CD4-positive, alpha-beta T cell treated with Interleukin-2 at 100 ng/mL for 4 hours (primary cell): ENCODE measurements around the gene PDE9A.

Experiments
- DNase-seq: peaks from one replicate; pipeline ENCODE4 v3.0.0-alpha.2; 2020; ENCODE audit warnings: low spot score

The PDE9A gene

GRCh38 chr21:42653231-42654061, at the start of gene PDE9A:
Gene PDE9A, plus strand, starts transcription at chr21:42653621. Its CDS starts 194 bp downstream, at chr21:42653815.
- peak; percentile 17 for DNase-seq

GRCh38 chr21:42607102-42607501, 46.3 kb upstream of the PDE9A start:
- no peak for DNase-seq

DNA sequence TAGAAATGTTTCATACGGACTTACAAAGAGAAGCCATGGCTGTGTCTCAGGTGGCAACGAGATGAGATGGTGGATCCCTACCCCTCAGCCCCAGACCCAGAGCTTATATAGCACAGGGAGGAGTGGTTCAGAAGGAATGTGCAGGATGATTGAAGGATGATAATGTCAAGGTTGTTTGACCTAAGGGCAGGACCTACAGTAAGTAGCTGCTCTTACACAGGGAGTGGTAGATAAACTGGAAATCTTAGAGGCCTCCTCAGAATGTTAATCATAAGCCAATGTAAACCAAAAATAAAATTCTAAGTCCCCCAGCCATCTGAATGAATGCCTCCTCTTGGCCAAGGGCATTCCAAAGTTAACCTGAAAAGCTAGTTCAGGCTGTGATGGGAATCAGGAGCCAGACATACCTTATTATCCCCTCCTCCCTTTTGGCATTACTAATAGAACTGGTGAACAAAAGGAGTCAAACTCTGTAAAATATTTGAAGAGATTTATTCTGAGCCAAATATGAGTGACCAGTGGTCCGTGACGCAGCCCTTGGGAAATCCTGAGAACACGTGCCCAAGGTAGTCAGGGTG, 45.8 kb upstream of the PDE9A start:
- no peak for DNase-seq

DNA sequence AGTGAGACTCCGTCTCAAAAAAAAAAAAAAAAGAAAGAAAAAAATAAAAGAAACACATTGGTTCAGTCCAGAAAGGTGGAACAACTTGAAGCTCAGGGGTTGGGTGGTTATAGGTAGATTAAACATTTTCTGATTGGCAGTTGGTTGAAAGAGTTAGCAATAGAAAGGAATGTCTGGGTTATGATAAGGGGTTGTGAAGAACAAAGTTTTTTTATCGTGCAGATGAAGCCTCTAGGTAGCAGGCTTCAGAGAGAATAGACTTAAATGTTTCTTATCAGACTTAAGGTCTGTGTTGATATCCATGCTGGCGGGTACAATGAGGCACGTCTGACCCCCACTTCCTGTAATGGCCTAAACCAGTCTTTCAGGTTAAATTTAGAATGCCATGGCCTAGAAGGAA, 45.0 kb upstream of the PDE9A start:
- no peak for DNase-seq

GRCh38 chr21:42609811-42610210, 43.6 kb upstream of the PDE9A start:
- peak; percentile 54 for DNase-seq

DNA sequence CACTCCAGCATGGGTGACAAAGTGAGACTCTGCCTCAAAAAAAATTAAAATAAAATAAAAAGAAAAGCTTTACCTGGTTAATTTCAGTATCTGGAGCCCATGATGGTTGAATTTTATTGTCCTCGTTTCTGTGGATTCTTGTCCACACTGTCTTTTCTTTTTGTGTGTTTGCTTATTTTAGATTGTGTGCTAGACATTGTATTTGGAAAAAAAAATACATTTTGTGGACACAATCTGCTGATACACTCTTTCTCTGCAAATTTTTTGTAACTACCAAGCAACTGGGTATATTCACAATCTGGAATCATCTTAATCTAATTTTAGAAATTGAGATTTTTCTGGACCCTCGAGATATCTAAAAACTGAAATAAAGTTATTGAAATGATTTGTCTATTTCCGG, 41.6 kb upstream of the PDE9A start:
- DNase-seq: no peak

DNA sequence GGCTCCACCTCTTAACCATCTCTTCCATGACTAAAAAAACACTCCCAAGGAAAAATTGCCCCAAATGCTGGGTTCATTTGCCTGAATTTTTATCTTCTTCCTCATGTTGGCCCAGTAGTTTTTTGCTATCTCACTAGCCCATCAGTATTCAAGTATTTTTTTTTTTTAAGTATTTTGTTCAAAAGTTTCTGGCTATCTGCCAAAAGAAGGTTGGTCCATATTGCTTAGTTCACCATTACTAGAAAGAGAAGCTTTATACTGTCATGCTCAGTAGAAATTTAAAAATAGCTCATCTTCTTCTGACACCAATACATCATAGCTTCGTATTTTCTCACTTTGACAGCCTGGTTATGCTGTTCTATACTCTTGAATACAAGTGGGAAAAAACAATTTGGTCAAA, 41.0 kb upstream of the PDE9A start:
- no peak for DNase-seq

- no peak for DNase-seq
Observed at GRCh38 chr21:42613756-42614155, 39.7 kb upstream of the PDE9A start.

DNA sequence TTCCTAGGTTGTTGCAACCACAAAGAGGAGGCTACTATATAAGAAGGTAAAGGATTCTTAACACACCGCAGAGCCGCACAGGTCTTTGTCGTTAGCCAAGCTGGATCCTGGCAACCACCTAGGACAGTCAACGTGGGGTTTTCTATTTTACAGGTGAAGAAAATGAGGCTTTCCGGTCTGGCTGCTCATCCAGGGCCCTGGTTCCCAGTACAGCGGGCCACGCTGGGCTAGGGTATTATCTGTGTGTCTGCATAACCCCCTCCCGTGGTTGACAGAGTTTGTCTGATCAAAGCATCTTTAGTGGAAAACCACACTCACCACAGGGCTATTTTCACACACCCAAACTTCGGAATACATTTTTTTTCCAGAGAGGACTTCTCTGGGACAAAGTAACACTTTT, 39.0 kb upstream of the PDE9A start:
- peak; percentile 58 for DNase-seq

GRCh38 chr21:42614811-42615351, 38.5 kb upstream of the PDE9A start:
- peak; percentile 66 for DNase-seq

DNA sequence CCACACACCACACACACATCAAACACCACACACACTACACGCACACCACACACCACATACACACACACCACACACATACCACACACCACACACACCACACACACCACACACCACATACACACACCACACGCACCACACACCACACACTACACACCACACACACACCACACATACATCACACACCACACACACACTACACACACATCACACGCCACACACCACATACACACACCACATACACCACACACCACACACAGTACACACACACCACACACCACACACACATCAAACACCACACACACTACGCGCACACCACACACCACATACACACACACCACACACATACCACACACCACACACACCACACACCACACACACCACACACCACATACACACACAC, 38.0 kb upstream of the PDE9A start:
- peak; percentile 13 for DNase-seq

DNA sequence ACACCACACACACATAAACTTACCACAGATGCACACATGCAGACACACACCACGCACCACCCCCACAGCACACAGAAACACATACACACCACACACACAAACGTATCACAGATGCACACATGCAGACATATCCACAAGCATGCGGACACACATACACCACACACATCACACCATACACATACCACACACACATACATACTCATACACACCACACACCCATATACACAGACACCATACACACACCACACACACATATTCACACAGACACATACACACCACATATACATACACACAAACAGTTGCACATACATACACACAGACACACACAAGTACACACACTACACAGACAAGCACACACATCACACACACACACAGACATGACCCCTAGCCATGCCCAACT, 37.5 kb upstream of the PDE9A start:
- no peak for DNase-seq

DNA sequence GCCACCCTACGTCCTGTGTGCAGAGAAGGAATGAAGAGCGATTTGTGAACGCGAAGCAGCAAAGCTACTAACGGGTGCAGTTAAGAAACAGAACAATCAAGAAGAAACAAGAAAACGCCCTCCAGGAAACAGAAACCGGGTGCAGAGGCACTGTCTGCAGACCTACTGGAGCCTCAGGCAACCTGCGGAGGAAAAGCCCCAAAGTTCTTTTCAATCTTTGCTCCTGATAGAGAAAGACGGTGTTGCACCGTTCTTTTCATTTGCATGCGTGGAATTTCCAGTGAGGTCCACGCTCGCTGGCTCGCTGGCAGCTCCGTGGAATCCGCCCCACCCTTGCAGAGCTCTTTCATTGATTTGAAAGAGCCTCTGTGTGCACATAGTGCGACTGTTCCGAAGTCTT, 37.0 kb upstream of the PDE9A start:
- peak; percentile 39 for DNase-seq

GRCh38 chr21:42616941-42617340, 36.5 kb upstream of the PDE9A start:
- no peak for DNase-seq

DNA sequence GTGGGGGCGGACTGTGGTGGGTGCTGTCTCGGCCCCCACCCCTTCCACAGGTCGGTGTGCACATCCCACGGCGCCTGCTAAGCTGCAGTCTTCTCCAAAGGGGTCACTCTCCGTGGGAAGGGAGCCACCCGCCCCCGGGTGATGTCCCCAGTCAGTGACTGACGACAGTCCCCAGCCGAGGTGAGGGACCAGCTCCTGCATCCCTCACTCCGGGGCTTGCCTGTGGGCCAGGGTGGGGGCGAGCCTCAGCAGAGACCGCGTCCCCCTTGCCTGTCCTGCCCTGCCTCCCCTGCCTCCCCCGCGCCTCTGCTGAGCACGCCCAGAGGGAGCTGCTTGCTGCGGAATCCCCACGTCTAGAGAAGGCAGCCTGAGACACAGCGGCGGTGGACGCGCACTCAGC, 35.9 kb upstream of the PDE9A start:
- DNase-seq: no peak

- DNase-seq: no peak
Observed at GRCh38 chr21:42618707-42619102, 34.7 kb upstream of the PDE9A start.

- no peak for DNase-seq
Observed at GRCh38 chr21:42619166-42619565, 34.3 kb upstream of the PDE9A start.

GRCh38 chr21:42619841-42620240, 33.6 kb upstream of the PDE9A start:
- DNase-seq: no peak

- no peak for DNase-seq
Observed at GRCh38 chr21:42621166-42621818, 32.1 kb upstream of the PDE9A start.

- DNase-seq: no peak
Observed at GRCh38 chr21:42621819-42622177, 31.6 kb upstream of the PDE9A start.

DNA sequence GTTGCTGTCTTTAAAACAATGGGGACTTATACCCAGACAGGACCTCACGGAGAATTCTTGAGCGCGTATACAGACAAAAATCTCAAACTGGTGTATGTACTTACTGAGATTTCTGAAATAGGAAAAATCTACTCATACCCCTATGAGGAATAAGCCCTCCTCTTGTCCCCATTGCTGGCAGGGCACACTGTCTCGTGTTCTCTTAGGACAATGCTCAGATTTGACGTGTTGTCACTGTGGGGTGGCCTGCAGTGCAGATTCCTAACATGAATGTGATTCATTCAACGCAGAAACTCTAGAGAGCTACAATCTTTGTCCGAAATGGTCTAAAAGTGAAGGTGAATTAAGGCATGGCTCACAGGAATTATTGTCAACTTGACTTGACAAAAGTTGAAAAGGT, 31.1 kb upstream of the PDE9A start:
- DNase-seq: no peak

- no peak for DNase-seq
Observed at GRCh38 chr21:42623694-42624093, 29.7 kb upstream of the PDE9A start.
